HG03103 (cell line): ENCODE data around the gene MC5R.
"Not testable (repeated sequence)": the region's sequence is repeated elsewhere in the genome, so short reads cannot be mapped to it uniquely, and the experiment has no call there.

Experiments
- ATAC-seq: cut with Tn5 transposase; IDR thresholded peaks from one replicate; pipeline ENCODE4 v1.9.1; 2021; ENCODE audit warnings: low read depth; ENCODE audit not compliant: unreplicated experiment

MC5R gene

DNA sequence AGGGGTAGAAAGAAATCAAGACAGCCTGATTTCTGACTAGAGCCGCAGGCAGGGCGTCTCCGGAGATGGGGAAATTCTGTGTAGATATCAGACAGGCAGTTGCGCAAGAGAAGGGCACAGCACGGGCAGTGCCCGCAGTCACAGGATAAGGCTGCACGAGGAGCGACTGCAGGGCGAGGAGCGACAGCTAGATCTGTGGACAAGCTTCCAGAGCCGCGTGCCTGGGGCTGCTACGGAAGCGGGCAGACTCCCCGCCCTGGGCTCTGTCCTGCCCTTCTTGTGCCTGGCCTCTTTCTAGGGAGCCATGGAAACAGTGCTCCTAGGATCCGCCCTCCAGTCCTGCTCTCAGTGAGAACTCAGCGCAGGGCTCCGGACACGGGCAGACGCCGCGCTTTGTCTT lies 12.6 kb downstream of the MC5R start:
- no peak for ATAC-seq

- no peak for ATAC-seq
Observed at GRCh38 chr18:13849791-13850190, 25.8 kb downstream of the MC5R start.

DNA sequence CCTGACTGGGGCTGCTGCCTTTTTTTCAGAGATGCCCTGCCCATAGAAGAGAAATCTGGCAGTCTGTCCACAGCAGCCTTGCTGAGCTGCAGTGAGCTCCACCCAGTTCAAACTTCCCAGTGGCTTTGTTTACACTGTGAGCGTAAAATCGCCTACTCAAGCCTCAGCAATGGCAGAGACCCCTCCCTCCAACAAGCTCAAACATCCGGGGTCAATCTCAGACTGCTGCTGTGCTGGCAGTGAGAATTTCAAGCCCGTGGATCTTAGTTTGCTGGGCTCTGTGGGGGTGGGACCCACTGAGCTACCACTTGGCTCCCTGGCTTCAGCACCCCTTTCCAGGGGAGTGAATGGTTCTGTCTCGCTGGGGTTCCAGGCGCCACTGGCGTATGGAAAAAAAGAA lies 38.9 kb downstream of the MC5R start:
- not testable (repeated sequence) for ATAC-seq

GRCh38 chr18:13868501-13869271 lies 44.7 kb downstream of the MC5R start:
- no peak for ATAC-seq

GRCh38 chr18:13871701-13872100 lies 47.8 kb downstream of the MC5R start:
- ATAC-seq: no peak

GRCh38 chr18:13872373-13872772 lies 48.4 kb downstream of the MC5R start:
- no peak for ATAC-seq

- no peak for ATAC-seq
Observed at GRCh38 chr18:13872932-13873331, 49.0 kb downstream of the MC5R start.

GRCh38 chr18:13874558-13874957 lies 50.6 kb downstream of the MC5R start:
- ATAC-seq: no peak
